Measurements from ENCODE around the gene REPS1.
"Not testable (repeated sequence)": the region's sequence is repeated elsewhere in the genome, so short reads cannot be mapped to it uniquely, and the experiment has no call there.

Gene REPS1

DNA sequence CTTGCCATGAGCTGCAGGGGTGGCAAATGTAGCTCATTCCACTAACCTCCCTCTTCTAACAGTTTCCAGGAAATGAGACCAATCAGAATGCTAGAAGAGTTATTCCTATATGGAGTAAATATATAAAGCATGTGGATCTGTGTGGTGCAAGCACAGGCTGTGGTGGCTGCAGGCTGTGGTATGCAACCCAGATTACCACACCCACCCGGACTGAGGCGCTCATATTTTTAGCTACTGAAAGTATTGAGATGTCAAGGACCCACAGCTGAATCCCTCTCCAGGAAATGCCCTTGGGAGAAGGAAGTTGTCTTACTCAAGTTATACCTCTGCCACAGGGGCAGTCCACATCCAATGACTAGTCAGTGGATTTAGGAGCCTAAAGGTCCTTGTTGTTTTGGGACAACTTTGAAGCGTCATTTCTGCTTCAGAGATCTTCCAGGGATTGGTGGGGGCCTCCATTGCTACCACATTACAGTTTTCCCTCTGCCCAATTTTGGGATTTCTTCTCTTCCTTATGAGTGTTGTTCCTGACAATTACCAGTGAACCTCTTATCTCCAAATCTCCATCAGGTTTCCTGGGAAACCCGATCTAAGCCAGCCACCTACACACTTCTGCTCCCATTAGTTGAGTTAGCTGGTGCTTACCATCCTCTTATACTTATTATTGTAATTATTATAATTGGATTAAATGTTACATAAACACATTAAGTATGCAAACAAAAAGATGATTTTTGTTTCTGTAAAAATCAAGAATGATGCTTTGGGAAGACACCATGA is 12.1 kb upstream of the REPS1 start:
- no peak for DNase-seq (ENCODE audit: low spot score)

DNA sequence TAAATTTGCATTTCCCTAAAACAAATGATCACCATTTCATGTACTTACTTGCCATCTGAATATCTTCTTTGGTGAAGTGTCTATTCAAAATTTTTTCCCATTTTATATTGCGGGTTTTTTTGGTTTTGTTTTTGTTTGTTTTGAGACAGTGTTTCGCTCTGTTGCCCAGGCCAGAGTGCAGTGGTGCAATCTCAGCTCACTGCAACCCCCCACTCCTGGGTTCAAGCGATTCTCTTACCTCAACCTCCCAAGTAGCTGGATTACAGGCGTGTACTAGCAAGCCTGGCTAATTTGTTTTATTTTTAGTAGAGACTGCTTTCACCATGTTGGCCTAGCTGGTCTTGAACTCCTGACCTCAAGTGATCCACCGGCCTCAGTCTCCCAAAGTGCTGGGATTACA is 9.1 kb upstream of the REPS1 start:
- DNase-seq (ENCODE audit: low spot score): no peak

DNA sequence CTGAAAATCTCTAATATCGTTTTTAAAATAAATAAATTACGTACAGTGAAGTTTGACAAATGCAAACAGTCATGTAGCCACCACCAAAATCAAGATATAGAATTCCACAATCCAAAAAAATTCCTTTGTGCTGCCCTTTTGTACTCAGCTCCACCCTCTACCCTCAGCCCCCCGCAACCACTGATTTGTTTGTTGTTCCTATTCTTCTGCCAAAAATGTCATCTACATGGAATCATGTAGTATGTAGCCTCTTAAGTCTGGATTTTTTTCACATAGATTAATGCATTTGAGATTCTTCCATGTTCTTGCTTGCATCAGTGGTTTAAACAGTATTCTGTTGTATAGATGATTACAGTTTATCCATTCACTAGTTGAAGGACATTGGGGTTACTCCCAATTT is 8.5 kb upstream of the REPS1 start:
- DNase-seq (ENCODE audit: low spot score): no peak

DNA sequence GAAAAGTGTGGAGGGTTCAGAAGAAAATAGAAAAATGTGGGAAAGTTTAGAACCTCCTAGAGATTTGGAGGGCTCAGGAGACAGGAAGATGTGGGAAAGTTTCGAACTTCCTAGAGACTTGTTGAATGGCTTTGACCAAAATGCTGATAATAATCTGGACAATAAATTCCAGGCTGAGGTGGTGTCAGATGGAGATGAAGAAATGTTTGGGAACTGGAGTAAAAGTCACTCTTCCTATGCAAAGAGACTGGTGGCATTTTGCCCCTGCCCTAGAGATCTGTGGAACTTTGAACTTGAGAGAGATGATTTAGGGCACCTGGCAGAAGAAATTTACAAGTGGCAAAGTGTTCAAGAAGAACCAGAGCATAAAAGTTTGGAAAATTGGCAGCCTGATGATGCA is 5.4 kb upstream of the REPS1 start:
- DNase-seq (ENCODE audit: low spot score): not testable (repeated sequence)

DNA sequence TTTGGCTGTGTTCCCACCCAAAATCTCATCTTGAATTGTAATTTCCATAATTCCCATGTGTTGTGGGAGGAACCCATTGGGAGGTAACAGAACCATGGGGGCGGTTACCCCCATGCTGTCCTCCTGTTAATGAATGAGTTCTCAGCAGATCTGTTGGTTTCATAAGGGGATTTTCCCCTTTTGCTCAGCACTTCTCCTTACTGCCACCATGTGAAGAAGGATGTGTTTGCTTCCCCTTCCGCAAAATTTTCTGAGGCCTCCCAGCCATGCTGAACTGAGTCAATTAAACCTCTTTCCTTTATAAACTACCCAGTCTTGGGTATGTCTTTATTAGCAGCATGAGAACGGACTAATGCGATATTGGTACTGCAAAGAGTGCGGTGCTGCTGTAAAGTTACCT is 4.9 kb upstream of the REPS1 start:
- not testable (repeated sequence) for DNase-seq (ENCODE audit: low spot score)

DNA sequence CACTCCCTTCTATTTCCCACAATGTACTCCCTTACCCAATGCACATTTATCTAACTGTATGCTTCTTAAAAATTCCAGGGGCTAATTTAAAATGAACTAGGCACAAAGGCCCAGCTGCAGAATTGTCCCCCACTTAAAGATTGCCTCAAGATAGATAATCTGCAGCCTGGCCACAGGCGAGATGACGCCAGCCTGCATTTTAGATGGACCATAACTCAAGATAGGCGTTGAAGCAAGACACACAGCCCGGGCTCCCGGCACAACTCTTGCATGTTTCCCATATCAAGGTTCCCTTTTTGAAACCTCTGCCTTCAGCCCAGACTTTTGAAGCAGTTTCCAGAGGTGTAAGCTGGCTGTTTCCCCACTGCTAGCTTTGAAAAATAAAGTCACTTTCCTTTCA is 3.2 kb upstream of the REPS1 start:
- DNase-seq (ENCODE audit: low spot score): no peak

DNA sequence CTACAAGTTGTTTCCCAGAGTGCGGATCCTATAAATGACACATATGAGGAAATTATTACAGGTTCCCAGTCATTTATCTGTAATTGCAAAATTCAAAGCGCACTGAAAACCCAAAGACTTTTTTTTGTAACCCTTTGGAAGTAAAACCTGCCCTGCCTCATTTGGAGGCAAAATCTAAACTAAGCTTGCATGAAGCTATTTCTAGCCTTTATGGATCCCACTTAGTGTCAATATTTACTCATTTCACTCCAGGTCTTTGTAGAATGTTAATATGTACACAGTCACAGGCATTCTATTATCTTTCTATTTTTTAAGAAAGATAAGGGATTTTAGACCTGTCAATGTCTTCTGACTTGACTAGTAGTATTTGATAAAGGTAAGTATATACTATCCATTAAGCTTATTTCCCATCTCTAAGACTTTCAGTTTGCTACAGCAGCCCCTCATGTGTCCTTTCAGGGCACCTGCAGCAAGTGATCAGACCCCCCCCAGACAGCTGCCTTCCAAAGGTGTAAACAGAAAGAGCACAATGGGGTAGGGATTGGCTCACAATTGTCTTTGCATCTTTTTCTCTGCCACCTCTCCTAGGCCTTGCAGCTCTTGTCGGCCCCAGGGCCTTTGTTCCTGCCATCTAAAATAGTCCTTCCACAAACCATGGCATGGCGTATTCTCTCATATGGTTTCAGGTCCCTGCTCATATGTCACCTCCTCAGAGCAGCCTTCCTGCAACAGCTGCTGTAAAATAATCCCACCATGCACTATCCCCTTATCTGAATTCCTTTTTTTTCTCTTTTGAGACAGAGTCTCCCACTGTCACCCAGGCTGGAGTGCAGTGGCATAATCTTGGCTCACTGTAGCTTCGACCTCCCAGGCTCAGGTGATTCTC is 1.3 kb upstream of the REPS1 start:
- DNase-seq (ENCODE audit: low spot score): no peak

DNA sequence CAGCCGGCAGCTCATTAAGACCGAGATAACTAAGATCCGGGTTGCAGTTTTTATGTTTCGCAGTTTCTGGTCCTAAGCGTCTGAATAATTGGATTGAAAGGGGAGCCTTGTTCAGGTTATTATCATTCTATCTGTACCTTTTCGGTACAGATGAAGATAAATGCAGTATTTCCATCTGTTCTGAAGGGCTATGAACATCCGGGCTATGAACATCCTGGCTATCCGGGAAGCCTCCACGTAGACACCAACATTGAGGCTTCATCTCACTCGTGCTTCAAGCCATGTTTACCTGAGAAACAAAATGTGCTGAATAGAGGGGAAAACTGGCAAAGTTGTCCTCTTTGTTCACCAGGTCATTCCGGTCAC is 399 bp upstream of the REPS1 start:
- no peak for DNase-seq (ENCODE audit: low spot score)

DNA sequence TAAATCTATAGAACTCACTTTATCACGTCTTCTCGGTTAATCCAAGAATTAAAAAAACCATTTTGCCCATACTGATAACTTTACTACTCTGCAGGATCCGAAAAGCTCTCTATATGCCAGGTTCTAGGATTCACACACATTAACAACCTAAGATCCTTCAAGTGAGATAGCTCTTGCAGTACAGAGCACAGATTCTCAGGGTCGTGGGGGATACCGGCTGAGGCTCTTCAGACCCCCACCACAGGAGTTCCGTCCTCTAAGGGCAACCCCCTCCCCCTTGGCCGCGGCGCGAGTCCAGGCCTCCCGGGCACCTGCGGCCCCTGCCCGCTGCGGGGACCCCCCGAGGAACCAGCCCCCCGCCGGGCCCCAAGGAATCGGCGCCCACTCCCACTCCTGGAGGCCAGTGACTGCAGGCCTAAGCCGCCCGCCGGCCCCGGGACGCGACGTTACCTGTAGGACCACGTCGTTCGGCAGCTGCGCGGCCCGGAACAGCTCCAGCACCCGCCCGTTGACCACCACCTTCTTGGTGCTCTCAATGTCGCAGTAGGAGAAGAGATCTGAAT is 892 bp downstream of the REPS1 start:
- no peak for DNase-seq (ENCODE audit: low spot score)

DNA sequence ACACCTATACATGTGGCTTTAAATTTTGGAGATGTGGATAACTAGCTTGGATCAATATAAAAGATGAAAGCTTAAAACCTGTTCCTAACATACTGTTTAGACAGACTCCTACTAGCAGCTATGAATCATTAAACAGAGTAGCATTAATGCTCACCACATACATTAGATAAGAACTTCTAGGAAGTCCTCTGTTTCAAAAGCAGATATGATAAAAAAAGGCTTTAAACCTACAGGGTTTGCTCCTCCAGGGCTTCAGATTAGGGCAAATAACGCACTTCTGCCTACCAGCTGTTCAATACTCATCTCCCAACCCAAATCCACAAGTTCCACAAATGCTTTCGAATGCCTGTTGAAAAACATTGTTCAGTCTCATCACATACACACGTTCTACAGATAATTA is 1.5 kb downstream of the REPS1 start:
- peak; percentile 26 for DNase-seq (ENCODE audit: low spot score)

DNA sequence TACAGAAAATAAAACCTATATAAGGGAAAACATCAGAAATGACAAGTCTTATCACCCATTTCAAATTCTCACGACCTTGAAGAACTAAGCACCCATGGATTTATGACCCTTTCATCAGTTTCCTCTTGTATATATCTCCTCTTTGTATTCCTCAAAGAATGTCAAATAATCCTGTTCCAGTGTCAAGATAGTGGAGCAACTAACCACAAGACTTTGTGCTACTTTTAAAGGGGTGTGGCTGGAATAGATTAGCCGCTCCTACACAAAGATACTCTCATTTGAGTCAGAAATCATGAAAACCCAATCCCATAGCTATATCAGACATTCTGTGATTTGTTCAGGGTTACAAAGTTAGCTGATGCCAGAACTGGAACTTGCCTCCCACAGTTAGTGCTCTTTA is 6.6 kb downstream of the REPS1 start:
- no peak for DNase-seq (ENCODE audit: low spot score)

DNA sequence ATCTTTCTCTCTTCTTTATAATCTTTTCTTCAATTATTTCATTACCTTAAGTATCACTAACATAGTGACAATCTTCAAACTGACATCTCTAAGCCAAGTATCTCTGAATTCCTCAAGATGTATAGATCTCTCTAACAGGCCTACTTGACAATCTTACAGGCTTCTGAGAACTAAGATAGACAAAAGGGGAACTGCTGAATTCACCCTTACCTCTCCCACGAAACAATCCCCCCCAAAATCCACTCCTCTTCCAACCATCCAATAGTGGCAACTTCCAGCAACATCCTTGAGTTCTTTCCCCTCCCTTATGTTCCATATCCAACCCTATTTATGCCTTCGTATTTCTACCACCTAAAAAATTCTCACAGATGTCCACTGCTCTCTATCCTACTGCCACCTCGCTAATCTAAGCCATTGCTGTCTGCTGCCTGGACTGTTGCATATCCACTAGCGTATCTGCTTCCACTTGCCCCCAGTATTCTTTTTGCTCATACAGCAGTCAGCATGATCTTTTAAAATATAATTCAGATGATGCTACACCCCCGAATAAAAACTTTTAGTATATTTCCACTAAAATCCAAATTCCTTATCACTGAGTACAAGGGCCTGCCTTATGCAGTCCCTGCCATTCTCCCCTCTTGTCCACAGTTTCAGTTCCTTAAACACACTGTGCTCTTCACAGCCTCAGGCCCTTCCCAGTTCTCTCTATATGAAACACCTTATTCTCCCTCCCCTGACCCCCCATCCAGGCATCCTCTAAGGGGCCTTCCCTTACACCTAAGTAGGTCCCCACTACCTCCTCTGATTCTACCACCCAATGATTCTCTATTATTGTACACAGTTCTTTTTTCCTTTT is 8.0 kb downstream of the REPS1 start:
- DNase-seq (ENCODE audit: low spot score): no peak

DNA sequence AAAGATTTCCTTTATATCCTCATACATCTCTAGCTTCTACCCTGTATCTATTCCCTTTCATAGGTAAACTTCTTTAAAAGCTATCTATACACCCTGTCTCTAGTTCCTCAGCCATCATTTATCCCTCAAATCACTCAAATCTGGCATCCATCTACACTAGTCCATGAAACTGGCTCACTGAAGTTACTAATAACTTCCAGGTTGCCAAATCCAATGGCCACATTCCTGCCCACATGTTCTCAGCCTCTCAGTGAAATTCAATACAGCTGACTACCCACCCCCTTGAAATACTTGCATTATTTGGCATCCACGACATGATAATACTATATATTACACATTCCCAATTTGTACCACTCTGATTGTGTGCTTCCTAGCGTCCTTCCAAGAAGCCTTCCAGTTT is 8.7 kb downstream of the REPS1 start:
- DNase-seq (ENCODE audit: low spot score): no peak

DNA sequence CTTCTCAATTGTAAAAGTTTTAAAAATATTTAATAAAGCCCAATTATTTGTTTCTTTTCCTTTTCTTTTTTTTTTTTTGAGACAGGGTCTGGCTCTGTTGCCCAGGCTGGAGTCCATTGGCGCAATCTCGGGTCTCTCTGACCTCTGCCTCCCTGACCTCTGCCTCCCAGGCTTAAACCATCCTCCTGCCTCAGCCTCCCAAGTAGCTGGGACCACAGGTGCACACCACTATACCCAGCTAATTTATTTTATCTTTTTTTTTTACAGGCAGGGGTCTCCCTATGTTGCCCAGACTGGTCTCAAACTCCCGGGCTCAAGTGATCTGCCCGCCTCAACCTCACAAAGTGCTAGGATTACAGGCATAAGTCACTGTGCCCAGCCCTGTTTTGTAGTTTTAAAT is 9.8 kb downstream of the REPS1 start:
- DNase-seq (ENCODE audit: low spot score): no peak

DNA sequence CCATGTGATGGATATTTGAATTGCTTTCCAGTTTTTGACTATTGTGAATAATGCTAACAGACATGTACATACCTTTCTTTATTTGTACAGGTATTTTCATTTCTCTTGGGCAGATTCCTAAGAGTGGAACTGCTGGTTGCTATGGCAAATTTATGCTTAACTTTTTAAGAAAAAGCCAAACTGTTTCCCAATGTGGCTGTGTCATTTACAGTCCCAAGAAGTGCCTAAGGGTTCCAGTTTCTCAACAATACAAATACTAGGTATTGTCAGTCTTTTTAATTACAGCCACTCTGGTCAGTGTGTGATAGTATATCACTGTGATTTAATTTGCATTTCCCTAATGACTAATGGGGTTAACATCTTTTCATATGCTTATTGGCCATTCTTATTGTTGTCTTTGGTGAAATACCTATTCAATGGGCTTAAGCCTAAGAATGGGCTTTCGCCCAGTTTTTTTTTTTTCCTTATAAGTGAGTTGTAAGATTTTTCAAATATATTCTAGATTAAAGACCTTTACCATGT is 10.3 kb downstream of the REPS1 start:
- DNase-seq (ENCODE audit: low spot score): no peak

DNA sequence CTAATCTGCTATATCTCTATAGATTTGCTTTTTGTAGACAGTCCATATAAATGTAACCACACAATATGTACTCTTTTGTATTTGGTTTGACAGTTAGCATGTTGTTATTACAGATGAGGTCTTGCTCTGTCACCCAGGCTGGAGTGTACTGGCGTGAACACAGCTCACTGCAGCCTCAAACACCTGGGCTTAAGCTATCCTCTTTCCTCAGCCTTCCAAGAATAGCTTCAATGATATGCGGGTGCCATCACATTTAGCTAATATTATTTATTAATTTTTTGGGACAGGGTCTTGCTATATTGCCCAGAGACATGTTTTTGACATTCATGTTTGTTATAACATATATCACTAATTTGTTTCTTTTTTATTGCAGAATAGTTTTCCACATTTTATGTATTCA is 10.8 kb downstream of the REPS1 start:
- DNase-seq (ENCODE audit: low spot score): no peak

DNA sequence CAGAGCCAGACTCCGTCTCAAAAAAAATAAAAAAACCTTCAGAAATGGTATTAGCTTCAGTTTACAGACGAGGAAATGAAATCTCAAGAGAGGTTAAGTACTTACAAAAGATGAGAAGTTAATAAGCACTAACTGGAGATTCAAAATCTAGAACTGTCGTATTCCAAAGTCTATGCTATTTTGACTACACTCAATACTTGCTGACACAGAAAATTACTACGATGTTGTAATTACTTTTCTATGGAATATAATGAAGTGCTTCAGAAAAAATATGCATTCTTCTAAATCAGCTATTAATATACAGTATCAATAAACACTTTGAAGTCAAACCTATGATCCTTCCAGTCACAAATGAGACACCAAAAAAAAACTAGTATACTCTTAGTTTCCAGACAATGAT is 12.2 kb downstream of the REPS1 start:
- no peak for DNase-seq (ENCODE audit: low spot score)

DNA sequence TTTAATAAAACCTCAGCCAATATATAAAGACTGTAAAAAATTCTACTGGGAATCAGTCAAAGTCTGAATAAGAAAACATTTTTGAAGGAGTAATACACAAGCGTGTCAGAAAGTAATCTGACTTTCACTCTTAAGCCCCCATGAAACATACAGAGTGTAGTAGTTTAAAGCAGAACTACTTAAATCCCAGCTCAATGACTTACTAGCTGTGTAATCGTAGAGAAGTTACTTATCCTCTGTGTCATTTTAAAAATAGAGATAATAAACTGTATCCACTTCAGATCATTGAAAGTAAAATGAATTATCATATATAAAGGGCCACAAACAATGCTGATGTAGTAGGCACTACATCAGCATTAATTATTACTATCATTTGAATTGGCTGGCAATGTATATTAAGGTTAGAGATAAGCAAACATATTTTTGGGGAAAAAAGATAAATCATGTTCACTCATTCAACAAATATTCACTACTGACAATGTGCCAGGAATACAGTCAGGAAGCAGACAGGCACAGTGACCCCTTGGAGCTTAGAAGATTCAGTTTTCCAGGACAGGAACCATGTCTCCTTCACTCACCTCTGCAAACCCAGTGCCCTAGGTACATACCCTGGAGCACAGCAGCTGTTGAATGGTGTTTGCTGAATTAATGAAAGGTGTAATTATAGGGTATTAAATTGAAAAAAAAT is 14.4 kb downstream of the REPS1 start:
- no peak for DNase-seq (ENCODE audit: low spot score)

DNA sequence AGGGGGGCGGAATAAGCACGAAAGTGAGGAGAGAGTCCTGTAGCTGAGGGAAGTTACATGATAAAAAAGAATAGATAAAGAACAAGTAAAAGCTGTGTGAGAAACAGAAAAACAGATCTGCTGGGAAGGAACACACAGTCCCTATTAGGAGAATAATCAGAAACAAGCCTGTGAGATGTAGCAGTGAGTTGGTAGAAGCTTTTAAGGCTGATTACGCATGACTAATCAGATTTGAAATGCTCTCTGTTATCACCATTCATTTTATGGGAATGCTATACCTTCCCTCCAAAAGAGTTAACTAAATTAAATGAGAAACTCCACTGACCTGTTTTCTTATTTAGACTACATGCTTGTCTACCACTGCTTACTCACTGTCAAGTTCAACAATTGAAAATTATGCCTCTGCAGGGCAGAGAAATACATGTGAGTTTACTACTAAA is 15.8 kb downstream of the REPS1 start:
- no peak for DNase-seq (ENCODE audit: low spot score)

DNA sequence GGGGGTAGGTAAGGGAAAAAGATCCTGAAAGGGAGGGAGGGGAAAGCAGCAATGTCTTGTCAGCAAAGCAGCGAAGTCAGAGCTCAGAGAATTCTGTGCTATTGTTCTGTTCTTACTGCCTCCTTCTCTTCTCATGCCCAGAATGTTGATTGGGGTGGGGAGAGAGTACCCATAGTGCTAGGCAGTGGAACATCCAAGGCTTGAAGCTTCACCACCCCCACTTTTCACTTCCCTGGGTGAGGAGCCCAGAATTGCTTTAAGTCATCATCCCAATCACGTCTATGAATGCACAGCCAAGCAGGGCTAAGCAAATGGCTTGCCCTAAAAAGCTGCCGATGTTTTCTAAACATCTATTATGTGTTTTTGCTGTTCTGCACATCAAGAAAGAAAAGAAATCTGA is 16.5 kb downstream of the REPS1 start:
- no peak for DNase-seq (ENCODE audit: low spot score)

DNA sequence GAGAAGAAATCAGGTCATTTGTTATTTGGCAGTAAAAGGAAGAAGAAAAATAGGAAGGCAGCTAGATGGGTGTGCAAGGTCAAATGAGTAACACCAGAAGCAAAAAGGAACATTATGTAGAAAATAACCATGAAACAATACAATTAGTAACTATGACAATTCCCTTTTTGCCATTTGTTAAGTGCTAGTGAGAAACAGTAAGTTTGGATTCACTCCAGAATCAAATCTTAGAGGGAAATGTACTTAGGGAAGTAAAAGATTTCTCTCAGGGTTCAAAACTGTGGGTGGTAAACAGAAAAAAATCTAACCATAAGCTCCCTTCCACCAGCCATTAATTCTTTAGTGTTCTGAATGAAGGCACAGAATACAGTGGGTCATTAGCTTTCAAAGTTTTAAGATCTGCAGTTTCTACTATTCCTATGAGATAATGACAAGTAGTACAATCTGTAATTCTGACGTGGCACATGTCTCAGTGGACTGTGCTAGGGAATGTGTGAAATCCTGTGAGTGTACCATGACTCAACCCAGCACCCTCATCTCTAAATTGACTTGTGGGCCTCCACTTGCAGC is 17.1 kb downstream of the REPS1 start:
- DNase-seq (ENCODE audit: low spot score): no peak
